Glomerular visceral epithelial cell (primary cell): ENCODE measurements around the gene SLCO4A1.
"Not testable (repeated sequence)": the region's sequence is repeated elsewhere in the genome, so short reads cannot be mapped to it uniquely, and the experiment has no call there.

Experiments
- DNase-seq: peaks from one replicate; pipeline ENCODE4 v3.0.0-alpha.2; 2016; ENCODE audit errors: extremely low spot score

The SLCO4A1 gene

DNA sequence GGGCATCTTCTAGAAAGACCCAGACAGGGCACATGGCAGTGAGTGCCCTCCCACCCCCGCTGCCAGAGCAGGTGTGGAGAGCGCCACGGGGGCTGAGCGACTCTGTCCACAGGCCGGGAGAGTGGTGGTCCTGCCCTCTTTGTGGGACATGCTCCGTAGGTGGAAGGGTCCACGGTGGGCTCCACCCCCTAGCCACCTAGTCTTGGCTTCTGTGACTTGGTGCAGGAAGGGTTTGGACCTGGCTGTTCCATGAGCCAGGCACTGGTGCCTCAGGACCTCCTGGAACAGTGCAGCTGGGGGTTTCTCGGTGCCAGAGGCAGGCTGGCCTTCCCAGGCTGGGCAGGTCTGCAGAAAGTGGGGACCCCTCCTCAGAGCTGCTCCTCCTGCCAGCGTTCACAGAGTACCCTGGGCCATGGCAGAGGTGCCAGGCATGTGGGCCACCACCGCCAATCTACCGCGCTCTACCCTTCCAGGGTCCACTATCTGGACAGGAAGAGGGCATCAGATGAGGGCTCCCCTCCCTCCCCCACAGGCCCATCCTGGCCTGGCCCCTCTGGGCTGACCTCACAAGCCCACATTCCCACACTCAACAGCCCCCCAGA is 23.0 kb downstream of the SLCO4A1 start:
- no peak for DNase-seq

DNA sequence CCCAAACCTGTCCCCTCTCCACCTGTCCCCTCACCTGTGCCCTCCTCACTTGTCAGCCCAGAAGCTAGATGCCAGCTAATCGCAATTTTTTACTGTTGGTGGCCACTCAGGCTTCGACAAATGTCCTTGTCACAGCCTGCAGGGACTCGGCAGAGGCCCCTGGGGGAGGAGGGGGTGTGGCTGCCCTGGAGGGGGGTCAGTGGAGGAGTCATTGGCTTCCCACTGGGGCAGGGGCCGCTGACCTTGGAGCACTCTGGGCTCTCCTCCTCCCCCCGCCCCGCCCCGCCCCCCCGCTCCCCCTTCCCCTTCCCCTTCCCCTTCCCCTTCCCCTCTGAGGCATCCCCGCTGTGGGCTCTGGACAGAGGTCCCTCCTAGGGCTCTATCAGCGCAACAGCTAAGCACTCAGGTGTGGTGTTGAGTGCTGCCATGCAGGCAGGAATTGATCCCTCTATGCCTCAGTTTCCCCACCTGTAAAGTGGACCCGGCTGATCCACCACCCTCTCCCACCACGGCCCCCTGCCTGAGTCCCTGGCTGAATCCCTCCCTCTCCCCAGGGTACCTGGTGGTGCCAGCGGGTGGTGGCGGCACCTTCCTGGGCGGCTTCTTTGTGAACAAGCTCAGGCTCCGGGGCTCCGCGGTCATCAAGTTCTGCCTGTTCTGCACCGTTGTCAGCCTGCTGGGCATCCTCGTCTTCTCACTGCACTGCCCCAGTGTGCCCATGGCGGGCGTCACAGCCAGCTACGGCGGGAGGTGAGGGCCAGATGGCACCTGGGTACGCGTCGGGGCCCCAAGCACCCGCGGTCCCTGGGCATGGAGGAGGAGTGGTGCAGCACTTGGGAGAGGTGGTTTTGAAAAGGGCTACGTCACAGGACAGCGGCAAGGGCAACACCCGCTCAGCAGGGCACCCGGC is 23.8 kb downstream of the SLCO4A1 start:
- DNase-seq, result no peak

GRCh38 chr20:62666736-62667529 is 24.6 kb downstream of the SLCO4A1 start:
- DNase-seq, result no peak

- no peak for DNase-seq
Measured at GRCh38 chr20:62667530-62668440, 25.5 kb downstream of the SLCO4A1 start.

- peak; percentile 86 for DNase-seq
Measured at GRCh38 chr20:62668441-62669027, 26.2 kb downstream of the SLCO4A1 start.

- DNase-seq, result no peak
Measured at GRCh38 chr20:62669249-62669648, 26.9 kb downstream of the SLCO4A1 start.

GRCh38 chr20:62670156-62670555 is 27.9 kb downstream of the SLCO4A1 start:
- DNase-seq, result no peak

- no peak for DNase-seq
Measured at GRCh38 chr20:62670998-62671397, 28.7 kb downstream of the SLCO4A1 start.

DNA sequence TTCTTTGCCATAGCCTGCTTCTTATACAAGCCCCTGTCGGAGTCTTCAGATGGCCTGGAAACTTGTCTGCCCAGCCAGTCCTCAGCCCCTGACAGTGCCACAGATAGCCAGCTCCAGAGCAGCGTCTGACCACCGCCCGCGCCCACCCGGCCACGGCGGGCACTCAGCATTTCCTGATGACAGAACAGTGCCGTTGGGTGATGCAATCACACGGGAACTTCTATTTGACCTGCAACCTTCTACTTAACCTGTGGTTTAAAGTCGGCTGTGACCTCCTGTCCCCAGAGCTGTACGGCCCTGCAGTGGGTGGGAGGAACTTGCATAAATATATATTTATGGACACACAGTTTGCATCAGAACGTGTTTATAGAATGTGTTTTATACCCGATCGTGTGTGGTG is 29.5 kb downstream of the SLCO4A1 start:
- DNase-seq, result no peak

DNA sequence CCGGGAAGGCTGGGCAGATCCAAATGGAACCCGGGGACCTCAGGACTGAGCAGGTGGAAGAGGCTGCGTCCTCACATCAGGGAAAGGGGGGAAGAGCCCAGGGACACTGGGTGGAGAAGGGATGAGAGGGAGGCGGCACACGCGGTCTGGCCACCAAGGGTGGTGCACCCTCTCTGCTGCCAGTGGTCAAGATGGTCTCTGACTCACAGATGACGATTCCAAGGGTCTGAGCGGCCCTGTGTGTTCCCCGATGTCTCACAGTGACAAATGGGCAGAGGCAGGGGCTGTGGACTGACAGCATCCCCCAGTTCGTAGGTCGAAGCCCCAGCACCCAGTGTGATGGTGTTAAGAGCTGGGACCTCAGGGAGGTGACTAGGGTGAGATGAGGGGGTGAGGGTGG is 32.1 kb downstream of the SLCO4A1 start:
- DNase-seq, result no peak

GRCh38 chr20:62675156-62675876 is 33.0 kb downstream of the SLCO4A1 start:
- DNase-seq, result no peak

DNA sequence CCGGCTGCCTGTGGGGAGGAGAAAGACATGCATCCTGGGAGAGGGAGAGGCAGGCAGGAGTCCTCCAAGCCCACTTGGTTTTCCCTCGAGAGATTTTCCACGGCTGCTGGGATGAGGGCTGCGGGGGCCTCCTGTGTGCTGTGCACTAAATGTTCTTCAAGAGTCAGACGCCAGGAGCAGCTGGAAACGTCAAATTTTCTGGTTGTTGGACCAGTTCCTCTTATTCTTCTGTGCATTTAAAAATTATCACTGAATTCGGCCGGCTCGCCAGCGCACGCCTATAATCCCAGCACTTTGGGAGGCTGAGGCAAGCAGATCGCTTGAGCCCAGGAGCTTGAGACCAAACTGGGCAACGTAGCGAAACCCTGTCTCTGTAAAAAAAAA is 33.6 kb downstream of the SLCO4A1 start:
- DNase-seq, result no peak

GRCh38 chr20:62676976-62677375 is 34.7 kb downstream of the SLCO4A1 start:
- DNase-seq, result no peak

DNA sequence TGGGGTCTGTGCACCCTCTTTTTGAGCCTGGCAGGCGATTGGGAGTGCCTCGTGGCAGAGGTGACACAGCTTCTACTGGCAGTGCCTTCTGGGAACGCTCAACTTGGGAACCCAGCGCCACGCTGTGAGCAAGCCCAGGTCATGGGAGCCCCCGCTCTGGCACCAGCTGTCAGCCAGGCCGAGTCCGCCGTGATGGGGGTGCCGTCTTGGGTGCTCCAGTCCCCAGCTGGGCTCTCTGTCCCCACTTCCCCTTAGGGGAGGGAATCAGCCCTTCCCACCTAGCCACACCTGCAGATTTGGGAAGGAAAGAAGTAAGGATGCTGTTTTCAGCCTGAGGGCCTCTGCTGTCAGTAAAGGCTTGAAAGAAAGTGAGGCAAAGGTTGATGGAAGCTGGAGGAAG is 35.4 kb downstream of the SLCO4A1 start:
- no peak for DNase-seq

DNA sequence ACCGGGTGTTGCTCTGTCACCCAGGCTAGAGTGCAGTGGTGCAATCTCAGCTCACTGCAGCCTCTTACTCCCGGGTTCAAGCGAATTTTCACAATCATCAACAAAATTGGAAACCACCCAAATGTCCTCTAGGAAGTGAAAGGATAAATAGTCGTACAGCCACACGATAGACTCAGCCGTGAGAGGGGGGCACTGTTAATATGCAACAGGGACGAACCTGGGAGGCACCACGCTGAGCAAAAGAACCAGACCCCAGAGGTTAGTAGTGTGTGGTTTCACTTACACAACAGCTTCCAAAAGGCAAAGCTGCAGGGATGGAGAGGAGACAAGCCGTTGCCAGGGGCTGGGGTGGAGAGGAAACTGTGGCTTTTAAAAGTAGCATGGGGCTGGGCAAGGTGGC is 36.2 kb downstream of the SLCO4A1 start:
- DNase-seq, result no peak

DNA sequence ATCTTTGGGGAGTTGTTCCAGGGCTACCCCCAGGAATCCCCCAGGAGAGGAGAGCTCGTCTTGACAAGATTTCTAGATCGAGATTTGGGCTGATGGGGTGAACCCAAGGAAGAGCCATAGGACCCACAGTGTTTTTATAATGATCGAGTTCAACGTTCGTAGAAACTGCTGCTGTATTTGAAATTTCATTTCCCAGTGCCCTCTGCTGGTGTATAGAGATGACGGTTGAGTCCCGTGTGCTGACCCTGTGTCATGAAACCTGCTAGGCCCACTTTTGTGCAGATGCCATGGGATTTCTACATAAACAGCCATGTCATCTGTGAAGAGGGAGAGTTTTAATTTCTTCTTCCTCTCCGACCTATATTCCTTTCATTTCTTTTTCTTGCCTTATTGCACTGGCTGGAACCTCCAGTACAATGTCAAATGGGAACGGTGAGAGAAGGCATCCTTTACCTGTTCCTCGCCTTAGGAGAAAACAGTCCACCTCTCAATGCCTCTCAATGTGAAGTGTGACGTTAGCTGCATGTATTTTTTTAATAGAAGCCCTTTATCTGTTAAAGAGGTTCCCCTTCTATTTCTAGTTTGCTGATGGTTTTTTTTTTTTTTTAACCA is 37.8 kb downstream of the SLCO4A1 start:
- no peak for DNase-seq

DNA sequence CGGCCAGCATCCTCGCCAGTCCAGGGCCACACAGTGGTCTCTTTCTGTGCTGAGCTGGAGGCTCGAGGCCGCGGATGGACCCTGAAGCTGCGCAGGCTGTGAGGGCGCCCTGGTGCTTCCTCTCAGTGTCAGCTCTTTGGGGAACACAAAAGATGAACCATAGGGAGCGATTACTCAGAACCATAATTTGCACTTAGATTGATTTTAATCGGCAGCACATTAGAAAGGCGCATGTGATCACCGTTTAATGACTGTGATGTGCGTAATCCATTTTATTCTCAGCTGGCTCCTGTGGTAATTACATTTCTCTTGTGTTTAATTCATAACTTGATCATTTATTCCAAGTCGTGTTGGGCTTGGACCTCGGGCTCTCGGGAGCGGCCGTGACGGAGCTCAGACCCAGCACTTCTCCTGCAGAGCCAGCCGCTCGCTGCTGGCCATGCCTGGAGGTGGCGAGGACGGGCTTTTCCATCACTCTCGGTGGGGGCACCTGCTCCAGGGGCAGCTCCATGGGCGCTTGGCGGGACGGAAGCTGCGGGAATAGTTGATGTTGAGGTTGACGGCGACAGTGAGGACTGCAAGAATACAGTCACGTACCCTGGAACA is 40.7 kb downstream of the SLCO4A1 start:
- DNase-seq, result no peak

DNA sequence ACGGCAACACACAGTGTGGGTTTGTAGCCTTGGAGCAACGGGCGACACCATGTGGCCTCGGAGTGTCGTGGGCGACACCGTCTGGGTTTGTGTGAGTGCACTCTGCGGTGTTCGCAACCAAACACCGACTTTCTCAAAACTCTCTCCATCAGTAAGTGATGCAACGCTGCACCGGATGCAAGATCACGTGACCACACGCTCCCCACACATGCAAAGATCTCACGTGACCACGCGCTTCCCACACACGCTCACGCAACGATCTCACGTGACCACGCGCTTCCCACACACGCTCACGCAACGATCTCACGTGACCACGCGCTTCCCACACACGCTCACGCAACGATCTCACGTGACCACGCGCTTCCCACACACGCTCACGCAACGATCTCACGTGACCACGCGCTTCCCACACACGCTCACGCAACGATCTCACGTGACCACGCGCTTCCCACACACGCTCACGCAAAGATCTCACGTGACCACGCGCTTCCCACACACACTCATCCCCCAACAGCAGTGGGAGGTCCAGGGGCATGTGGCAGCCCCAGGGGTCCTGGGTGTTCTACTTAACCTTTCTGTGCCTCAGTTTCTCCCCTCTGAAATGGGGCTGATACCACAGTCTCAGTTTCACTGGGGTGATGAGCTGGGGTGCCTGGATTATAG is 41.5 kb downstream of the SLCO4A1 start:
- not testable (repeated sequence) for DNase-seq

DNA sequence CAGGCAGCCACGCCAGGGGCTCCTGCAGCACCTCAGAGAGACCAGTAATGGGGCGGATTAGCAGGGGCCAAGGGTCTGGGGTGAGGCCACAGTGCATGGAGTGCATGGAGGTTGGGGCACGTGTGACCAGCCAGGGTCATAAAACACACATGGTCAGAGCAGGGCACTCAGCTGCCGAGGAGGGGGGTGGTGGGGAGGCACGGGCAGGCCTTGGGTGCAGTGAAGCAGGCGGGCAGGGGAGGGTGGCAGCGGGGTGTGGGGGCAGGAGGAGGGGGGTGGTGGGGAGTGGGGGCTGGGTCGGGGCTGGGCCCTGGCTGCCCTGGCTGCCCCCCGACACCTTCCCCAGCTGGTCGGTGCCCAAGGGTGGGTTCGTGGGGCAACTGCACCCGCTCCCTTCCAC is 42.7 kb downstream of the SLCO4A1 start:
- DNase-seq, result no peak
